ENCODE data around the gene KLF16.

Gene KLF16

DNA sequence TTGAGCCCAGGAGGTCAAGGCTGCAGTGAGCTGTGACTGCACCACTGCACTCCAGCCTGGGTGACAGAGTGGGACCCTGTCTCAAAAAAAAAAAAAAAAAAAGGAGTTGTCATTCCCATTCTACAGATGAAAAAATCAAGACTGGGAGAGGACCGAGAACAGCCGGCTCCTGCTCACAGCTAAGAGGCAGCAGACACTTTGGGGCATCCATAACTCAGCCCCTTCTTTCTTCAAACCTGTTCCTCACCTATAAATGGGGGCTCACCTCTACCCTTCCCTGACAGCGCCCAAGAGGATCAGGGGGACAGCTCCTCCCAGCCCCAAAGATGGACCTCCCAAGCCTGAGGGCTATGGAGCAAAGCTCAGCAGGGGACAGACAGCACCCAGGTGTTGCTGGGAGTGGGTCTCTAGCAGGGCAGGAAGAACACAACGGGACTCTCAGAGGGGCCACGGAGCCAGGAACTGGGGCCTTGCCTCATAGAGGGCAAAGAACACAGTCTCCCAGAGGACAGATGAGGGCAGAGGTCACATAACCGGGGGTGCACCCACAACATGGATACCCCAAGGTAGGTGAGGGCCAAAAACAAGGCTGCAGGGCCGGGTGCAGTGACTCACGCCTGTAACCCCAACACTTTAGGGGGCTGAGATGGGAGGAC, 3.4 kb upstream of the KLF16 start:
- no peak for DNase-seq

- no peak for DNase-seq
Observed at GRCh38 chr19:1865172-1866010, 2.0 kb upstream of the KLF16 start.

GRCh38 chr19:1864480-1865171, 1.2 kb upstream of the KLF16 start:
- DNase-seq: peak; percentile 56 to 65

- DNase-seq: peak; percentile 92 to 93
Observed at GRCh38 chr19:1863638-1864479, 480 bp upstream of the KLF16 start.

GRCh38 chr19:1862424-1863327, 703 bp downstream of the KLF16 start:
- peak; percentile 38 to 70 for DNase-seq

DNA sequence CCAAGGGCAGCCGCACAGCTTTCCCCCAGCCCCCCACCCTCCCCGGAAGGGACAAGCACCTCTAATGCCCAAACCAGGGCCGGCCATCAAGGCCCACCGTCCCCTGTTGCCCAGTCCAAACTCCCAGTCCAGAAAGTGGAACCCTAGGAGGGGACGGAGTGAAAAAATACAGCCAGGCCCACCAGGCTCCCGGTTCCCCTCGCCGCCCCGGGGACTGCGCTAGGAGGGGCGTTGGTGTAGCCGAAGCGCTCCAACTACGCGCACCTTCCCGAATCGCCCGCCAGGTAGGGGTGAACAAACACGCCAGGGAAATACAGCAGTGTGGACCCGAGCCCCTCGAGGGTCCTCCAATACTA, 1.3 kb downstream of the KLF16 start:
- no peak for DNase-seq

DNA sequence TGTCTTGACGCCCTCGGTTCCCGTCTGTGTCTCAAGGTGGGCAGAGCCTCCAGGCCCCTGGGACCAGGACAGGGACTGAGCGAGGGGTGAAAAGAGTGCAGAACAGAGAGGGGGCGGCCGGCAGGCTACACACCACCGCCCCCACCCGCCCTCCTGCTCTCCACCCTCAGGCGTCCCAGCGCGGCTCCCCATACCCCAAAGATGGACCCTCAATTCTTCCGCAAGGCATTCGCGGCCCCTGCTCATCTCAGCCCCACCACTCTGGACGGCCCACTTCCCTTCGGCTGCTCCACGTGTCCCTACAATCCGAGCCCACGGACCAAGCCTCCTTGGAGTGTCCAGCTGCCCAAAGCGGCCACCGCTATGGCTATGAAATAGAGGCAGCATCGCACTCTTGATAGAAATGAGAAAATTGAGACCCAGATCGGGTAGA, 1.8 kb downstream of the KLF16 start:
- no peak for DNase-seq

DNA sequence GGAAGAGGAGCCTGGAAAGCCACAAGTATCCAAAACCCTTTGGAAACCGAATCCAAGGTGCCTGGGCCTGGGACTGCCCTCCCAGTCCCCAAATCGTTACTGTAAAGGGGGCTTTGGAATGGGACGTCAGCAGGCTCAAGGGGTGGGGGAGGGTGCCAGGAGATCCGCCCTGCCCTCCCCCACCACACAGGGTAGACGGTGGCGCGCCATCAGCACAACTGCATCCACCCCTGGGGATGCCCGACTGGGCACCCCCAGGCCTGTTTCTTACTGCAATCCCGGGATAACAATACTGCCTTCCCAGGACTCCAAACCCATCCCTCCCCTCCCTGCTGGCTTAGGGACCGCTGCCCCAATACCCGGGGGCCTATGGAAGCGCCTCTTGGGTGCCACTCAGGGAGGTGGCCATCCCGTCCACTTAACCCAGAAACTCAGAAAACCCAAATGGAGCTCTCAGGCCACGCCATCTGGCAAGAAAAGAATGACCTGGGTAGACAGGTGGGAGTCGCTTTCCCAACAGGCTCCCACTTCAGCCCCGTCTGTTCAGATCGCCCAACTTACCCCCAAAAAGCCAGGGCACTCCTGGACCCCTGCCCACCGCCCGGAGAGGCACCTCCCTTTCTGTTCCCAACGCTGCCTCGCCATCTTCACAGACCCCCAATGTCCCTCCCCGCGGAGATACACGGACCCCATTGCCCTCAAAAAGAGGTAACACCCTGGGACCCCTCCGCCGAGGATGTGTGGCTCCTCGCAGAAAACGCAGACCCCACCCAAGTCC, 2.4 kb downstream of the KLF16 start:
- DNase-seq: no peak

- DNase-seq: peak; percentile 39 to 60
Observed at GRCh38 chr19:1860042-1860775, 3.2 kb downstream of the KLF16 start.

GRCh38 chr19:1859331-1859781, 4.0 kb downstream of the KLF16 start:
- DNase-seq: no peak

DNA sequence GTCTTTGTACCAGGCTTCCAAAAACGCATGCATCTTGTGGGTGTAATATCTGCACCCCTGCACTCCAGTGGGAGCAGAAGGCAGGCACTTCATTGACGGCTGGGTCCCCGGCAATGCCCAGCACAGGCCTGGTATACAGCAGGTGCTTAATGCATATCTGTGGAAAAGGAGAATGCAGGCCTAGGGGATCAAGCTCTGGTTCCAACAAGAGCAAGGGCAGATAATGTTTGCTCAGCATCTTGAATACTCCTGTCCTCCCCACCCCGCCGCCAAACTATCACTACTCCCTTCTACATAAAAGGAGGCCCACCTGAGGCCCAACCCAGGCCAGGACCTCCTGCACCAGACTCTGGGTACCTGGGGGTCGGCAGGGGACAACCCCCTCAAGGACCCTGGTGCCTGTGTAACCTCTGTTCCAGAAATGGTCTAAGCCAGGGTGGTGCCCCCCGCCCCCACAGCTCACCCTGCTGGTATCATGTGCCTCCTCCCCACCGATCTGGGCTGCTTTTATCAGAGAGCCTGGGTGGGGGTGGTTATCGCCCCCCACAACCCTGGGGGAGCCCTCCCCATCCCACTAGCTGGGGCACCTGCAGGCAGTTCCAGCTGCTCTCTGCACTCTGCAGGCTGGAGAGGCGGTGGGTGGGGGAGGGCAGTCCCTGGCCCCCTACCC, 4.8 kb downstream of the KLF16 start:
- DNase-seq: no peak

GRCh38 chr19:1857648-1858326, 5.6 kb downstream of the KLF16 start:
- no peak for DNase-seq

GRCh38 chr19:1856698-1857603, 6.4 kb downstream of the KLF16 start:
- peak; percentile 53 to 69 for DNase-seq

DNA sequence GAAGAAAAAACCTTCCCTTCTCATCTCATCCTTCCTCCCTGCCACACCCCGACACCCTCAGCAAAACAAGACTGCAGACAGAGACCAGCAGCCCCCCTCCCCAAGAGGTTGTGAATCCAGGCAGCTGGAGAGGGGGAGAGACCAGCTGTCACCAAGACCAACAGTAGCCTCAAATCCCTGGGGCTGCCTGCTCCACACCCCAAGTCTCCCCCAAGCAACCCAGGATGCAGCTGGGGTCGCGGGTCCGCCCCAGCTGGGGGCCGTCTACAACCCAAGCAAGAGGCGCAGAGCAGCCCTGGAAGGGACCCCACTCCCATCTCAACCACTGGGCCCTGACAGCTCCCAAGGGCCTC, 7.1 kb downstream of the KLF16 start:
- DNase-seq: no peak

DNA sequence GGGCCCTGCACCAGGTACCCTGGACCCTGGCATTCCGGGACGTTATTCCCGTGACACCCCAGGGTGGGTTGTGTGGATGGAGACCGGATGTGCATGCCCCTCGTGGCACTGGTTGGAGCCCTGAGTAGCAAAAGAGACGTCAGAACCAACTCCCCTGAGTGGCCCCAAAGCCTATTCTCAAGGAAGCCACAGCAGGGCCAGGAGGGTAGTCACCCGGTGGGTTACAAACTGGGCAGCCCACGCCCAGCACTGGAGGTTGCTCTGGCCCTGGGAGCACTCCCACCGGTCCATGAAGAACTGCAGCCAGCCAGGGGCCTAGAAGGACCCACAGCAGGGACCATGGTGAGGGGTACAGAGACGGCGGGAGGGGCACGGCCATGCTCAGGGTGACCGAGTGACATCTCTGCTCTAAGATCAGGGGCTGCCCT, 7.5 kb downstream of the KLF16 start:
- DNase-seq: no peak

DNA sequence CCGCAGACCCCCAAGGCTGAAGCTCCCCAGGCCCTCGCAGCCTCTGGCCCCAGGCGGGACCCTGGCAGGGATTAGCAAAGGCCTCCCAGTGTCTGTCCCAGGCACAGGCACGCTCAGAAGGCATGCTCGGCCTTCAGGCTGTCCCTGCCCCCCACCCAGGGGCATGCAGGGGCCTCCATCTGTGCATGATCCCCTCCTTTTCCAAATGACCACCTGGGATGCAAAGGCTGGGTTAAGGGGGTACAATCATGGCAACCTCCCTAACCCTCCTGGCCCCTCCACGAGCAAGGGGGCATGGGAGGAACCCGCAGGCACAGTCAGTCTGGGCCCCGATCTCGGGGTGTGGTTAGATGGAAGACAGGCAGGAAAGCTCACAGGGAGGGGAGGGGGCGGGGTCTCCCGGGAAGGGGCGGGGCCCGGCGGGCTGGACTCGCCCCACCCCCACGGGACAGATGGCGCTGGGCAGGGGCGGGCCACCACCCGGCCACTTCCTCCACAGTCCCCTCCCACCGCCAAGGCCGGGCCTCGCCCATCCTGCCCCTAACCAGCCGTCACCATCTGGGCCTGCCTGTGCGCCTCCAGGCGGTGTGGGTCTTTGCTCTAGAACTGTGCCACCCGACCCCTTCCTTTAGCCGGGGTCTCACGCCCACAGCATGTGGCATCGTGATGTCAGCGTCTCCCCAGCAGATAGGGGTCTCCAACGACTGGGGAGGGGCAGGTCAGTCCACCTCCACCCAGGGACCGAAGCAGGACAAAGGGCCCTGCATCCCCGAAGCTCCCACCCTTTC, 8.1 kb downstream of the KLF16 start:
- peak; percentile 62 to 69 for DNase-seq

DNA sequence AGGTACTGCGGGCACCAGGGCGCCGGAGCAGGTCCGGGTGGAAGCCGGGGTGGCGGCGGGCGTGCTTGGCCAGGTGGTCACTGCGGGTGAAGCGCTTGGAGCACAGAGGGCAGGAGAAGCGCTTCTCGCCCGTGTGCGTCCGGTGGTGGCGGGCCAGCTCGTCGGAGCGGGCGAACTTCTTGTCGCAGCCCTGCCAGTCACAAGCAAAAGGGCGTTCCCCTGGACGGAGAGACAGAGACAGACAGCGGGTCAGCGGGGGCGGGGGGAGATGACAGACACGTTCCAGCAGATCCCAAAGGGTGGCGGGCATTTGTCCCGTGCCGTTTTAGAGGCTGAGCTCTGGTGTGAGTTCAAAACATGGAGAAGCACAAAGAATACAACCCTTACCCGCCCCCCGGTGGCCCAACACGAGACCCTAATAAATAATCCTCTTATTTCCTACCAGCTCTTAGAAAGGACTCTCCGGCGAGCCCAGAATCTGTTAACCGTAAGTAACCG, 8.8 kb downstream of the KLF16 start:
- no peak for DNase-seq

Measured in stimulated activated CD4-positive, alpha-beta T cell treated with anti-CD3 and anti-CD28 coated beads, Interleukin-4, amount 100 ng/mL, for 4 hours (primary cell).